Measurements from ENCODE around the gene EDIL3. TPM values are rescaled to one million over a fixed set of nuclear protein-coding genes. Genes with fewer than 3 reads are reported as not detected.

Gene EDIL3
- total RNA-seq, 2 donors from 2014 or later = 4.6 to 5.5 TPM

GRCh38 chr5:84255315-84255714 lies 129.4 kb downstream of the EDIL3 start:
- no peaks in the 10 kb centered on the region for H3K4me1 ChIP-seq (replicated peaks)

GRCh38 chr5:84253946-84254345 lies 130.7 kb downstream of the EDIL3 start:
- Histone ChIP-seq H3K36me3 (no peaks in the 10 kb centered on the region), H3K9me3 (no peaks in the 10 kb centered on the region), H3K4me1 (replicated peaks) (no peaks in the 10 kb centered on the region), H3K27me3 (replicated peaks; ENCODE audit: insufficient read depth) (no peaks in the 10 kb centered on the region), H3K27ac (no peak overlapping the region), H3K4me3 (no peak overlapping the region)
- intact Hi-C loops (cut with DNase I) = no loop called here
- 74% methylated on average over 1 of the region's 1 CpG for WGBS
- no peak for DNase-seq (ENCODE audit: low spot score)
- TF ChIP-seq POLR2AphosphoS5 (IDR thresholded peaks at IDR 0.05) = no peak
- no peak for TF ChIP-seq POLR2A (IDR thresholded peaks at IDR 0.05)
- no peak for TF ChIP-seq CTCF (IDR thresholded peaks at IDR 0.05)

More at GRCh38 chr5:84255315-84255714, 129.4 kb downstream of the EDIL3 start:
- no peak overlapping the region for H3K4me3 ChIP-seq
- no peak overlapping the region for H3K27ac ChIP-seq
- H3K9me3 ChIP-seq = no peaks in the 10 kb centered on the region
- TF ChIP-seq POLR2AphosphoS5 (IDR thresholded peaks at IDR 0.05) (no peak), POLR2A (IDR thresholded peaks at IDR 0.05) (no peak), CTCF (IDR thresholded peaks at IDR 0.05) (no peak)
- no peak for DNase-seq (ENCODE audit: low spot score)
- no peaks in the 10 kb centered on the region for H3K36me3 ChIP-seq
- H3K27me3 ChIP-seq (replicated peaks; ENCODE audit: insufficient read depth) = no peaks in the 10 kb centered on the region
- intact Hi-C loops (cut with DNase I) = no loop called here

- H3K27ac ChIP-seq = no peak overlapping the region
- H3K9me3 ChIP-seq = no peaks in the 10 kb centered on the region
- no peaks in the 10 kb centered on the region for H3K27me3 ChIP-seq (replicated peaks; ENCODE audit: insufficient read depth)
- WGBS = 93% methylated on average over 1 of the region's 1 CpG
- H3K4me3 ChIP-seq = no peak overlapping the region
- intact Hi-C loops (cut with DNase I) = no loop called here
- H3K4me1 ChIP-seq (replicated peaks) = no peaks in the 10 kb centered on the region
- TF ChIP-seq POLR2A (IDR thresholded peaks at IDR 0.05) = no peak
- TF ChIP-seq CTCF (IDR thresholded peaks at IDR 0.05) = no peak
- no peak for TF ChIP-seq POLR2AphosphoS5 (IDR thresholded peaks at IDR 0.05)
- H3K36me3 ChIP-seq = no peaks in the 10 kb centered on the region
- no peak for DNase-seq (ENCODE audit: low spot score)
Observed at GRCh38 chr5:84251503-84251902, 133.2 kb downstream of the EDIL3 start.

GRCh38 chr5:84249918-84250630 lies 134.6 kb downstream of the EDIL3 start:
- Histone ChIP-seq H3K27me3 (replicated peaks; ENCODE audit: insufficient read depth) (no peaks in the 10 kb centered on the region), H3K36me3 (no peaks in the 10 kb centered on the region), H3K27ac (no peak overlapping the region), H3K4me3 (no peak overlapping the region), H3K4me1 (replicated peaks) (no peaks in the 10 kb centered on the region), H3K9me3 (no peaks in the 10 kb centered on the region)
- no peak for DNase-seq (ENCODE audit: low spot score)
- intact Hi-C loops (cut with DNase I) = no loop called here
- 63% methylated on average over 4 of the region's 4 CpGs for WGBS
- TF ChIP-seq POLR2AphosphoS5 (IDR thresholded peaks at IDR 0.05) = no peak

- no peak for TF ChIP-seq CTCF (IDR thresholded peaks at IDR 0.05)
- TF ChIP-seq POLR2AphosphoS5 (IDR thresholded peaks at IDR 0.05) = no peak
- TF ChIP-seq POLR2A (IDR thresholded peaks at IDR 0.05) = no peak
- Histone ChIP-seq H3K4me3 (no peak overlapping the region), H3K4me1 (replicated peaks) (no peaks in the 10 kb centered on the region), H3K27me3 (replicated peaks; ENCODE audit: insufficient read depth) (no peaks in the 10 kb centered on the region), H3K36me3 (no peaks in the 10 kb centered on the region), H3K27ac (no peak overlapping the region), H3K9me3 (no peaks in the 10 kb centered on the region)
- 53% methylated on average over 4 of the region's 4 CpGs for WGBS
- no peak for DNase-seq (ENCODE audit: low spot score)
- intact Hi-C loops (cut with DNase I) = no loop called here
Observed at GRCh38 chr5:84248013-84248412, 136.7 kb downstream of the EDIL3 start.

Data from prostate gland (tissue), 2 donors.